Measurements from ENCODE around the gene BDKRB1. TPM values are rescaled to one million over a fixed set of nuclear protein-coding genes. Genes with fewer than 3 reads are reported as not detected.

BDKRB1 gene
- total RNA-seq, 1 donor from 2014 or later: not detected

- ATAC-seq (no peak), DNase-seq (ENCODE audit: missing footprints) (no peak)
- intact Hi-C loops (cut with DNase I): no loop called here
Observed at GRCh38 chr14:96272777-96273473, 16.9 kb downstream of the BDKRB1 start.

DNA sequence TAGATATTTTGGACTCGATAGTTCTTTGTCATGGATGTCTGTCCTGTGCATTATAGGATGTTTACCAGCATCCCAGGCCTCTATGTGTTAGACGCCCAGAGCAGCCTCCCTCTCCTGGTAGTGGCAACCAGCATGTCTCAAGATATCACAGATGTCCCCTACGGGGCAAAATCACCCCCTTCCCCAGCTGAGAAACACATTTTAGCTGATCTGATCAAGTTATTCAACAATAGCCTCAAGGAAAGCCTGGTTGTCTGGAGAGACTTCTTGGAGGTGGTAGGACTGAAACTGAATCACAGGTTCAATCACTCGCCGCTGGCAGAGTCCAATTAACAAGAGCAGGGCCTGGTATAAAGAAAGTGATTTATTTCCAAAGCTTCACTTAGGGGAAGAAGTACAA is 17.6 kb downstream of the BDKRB1 start:
- ATAC-seq: no peak
- DNase-seq (ENCODE audit: missing footprints): no peak
- intact Hi-C loops (cut with DNase I): no loop called here

DNA sequence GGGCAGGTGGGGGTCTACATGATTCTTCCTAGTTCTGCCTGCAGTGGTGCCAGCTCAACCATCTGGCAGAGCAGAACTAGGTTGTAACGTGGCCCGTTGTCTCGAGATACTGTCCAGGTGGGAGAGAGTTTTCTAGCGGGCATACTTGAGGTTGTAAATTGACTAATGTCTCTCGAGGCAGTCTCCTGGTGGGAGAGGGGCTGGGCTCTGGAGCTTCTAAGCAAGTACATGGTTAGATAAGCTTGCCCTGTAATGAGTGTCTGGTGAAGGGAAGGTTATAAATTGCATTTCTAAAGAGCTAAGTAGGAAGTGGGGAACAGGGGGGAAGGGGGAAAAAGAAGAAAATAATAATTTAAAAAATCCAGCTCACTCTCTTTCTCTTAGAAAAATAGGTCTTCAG is 18.1 kb downstream of the BDKRB1 start:
- intact Hi-C loops (cut with DNase I): no loop called here
- ATAC-seq (no peak), DNase-seq (ENCODE audit: missing footprints) (no peak)

DNA sequence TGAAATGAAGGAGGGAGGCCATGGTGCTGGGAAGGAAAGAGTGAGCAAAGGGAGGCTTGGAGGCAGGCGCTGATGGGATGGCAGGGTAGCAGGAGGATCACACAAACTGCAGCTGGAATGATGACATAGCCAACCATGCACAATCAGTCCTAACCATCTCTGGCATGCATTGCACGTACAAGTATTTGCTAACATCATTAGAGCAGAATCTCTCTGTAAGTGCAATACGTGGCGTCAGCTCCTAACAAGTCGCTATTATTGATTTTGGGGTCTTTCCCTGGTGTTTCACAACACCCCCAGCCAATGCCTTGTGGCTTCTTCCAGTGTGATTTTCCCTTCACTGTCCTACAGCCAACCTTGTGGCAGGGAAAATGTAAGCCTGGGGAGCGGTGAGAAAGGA is 18.5 kb downstream of the BDKRB1 start:
- DNase-seq (ENCODE audit: missing footprints): no peak
- no peak for ATAC-seq
- intact Hi-C loops (cut with DNase I): no loop called here

- DNase-seq (ENCODE audit: missing footprints) (peak; percentile 79), ATAC-seq (peak; percentile 38)
- intact Hi-C loops (cut with DNase I): loop anchor here (1.0 to 5.0 kb wide), 3 partner anchors 175 to 713 kb away; no protein-coding TSS in a partner anchor
Observed at GRCh38 chr14:96275177-96276112, 19.4 kb downstream of the BDKRB1 start.

GRCh38 chr14:96277890-96278289 is 21.9 kb downstream of the BDKRB1 start:
- no peak for ATAC-seq

DNA sequence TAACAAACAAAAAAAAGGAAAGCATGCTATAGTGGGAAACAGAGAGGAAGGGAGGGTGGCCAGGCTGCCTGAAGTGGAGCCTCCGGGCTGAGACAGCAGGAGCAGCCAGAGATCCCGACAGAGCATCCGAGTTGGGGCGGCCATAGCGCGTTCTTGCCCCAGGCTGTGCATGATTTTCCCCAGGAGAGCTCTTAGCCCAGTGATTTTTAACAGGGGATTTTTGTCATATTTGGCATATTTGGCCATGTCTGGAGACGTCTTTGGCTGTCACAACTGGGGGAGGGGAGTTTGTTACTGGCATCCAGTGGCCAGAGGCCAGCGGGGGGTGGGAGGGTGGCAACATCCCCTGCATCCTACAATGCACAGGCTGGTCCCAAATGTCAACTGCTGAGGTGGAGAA is 23.6 kb downstream of the BDKRB1 start:
- DNase-seq (ENCODE audit: missing footprints): no peak
- no peak for ATAC-seq
- intact Hi-C loops (cut with DNase I): loop anchor here (5.0 kb wide), 2 partner anchors 282 to 717 kb away; no protein-coding TSS in a partner anchor

More at GRCh38 chr14:96277890-96278289, 21.9 kb downstream of the BDKRB1 start:
- intact Hi-C loops (cut with DNase I): loop anchor here (5.0 kb wide), 2 partner anchors 281 to 716 kb away; no protein-coding TSS in a partner anchor
- no peak for DNase-seq (ENCODE audit: missing footprints)

- no peak for ATAC-seq
- intact Hi-C loops (cut with DNase I): no loop called here
- no peak for DNase-seq (ENCODE audit: missing footprints)
Observed at GRCh38 chr14:96280104-96280503, 24.1 kb downstream of the BDKRB1 start.

DNA sequence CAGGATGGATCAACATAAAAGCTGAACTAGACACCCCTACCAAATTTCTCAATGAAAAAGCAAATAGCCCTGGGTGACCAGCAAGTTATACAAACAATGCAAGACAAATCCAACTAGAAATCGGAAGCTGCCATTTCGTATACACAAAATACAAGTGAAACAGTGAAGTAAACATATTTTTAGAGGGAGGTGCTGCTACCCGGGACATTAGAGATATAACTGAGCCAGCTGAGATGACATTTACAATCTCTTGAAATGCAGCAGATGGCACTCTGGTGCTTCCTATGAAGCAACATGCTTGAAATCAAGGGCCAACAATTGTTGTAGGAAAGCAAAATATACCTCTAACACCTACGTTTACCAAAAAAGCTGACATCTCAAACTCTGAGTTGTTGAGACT is 25.5 kb downstream of the BDKRB1 start:
- intact Hi-C loops (cut with DNase I): no loop called here
- ATAC-seq (no peak), DNase-seq (ENCODE audit: missing footprints) (no peak)

- no peak for ATAC-seq
- intact Hi-C loops (cut with DNase I): no loop called here
Observed at GRCh38 chr14:96284008-96284407, 28.0 kb downstream of the BDKRB1 start.

GRCh38 chr14:96284430-96284829 is 28.4 kb downstream of the BDKRB1 start:
- no peak for ATAC-seq
- intact Hi-C loops (cut with DNase I): no loop called here
- DNase-seq (ENCODE audit: missing footprints): no peak

More at GRCh38 chr14:96284008-96284407, 28.0 kb downstream of the BDKRB1 start:
- DNase-seq (ENCODE audit: missing footprints): no peak

DNA sequence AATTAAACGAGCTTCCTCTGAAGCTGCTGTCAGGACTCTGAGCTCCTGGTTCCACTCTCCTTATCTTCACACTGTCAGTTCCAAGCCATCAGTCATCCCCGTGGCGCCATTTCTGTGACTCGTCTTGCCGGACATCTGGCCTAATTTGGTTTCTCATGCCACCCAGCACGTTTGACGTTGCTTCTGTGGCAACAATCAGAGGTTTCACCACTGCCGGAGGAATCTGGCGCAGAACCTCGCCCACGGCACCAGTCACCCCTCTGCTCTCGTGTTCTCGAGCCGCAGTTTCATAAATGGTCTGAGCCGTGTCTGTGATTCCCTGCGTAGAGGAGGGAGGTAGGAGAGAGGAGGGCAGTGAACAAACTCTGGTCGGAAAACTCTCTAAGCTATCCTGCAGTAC is 29.7 kb downstream of the BDKRB1 start:
- DNase-seq (ENCODE audit: missing footprints) (no peak), ATAC-seq (peak; percentile 65)
- intact Hi-C loops (cut with DNase I): no loop called here

DNA sequence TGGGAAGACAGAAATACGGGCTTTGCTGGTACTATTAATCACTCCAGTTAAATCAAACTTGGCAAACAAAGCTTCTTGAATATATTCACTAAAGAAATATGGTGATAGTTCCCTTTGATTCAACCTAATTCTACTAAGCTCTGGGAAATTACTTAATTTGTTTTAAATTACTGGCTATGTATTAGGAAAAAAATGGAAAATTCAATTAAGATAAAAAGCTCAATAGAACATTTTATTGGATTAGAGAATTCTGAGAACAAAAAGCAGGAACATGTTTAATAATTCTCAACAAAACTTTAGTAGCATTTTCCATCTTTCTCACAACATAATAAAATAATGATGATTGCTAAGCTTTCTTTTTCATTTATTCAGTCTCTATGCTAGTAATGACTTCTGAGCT is 30.2 kb downstream of the BDKRB1 start:
- no peak for ATAC-seq
- intact Hi-C loops (cut with DNase I): no loop called here
- DNase-seq (ENCODE audit: missing footprints): no peak

DNA sequence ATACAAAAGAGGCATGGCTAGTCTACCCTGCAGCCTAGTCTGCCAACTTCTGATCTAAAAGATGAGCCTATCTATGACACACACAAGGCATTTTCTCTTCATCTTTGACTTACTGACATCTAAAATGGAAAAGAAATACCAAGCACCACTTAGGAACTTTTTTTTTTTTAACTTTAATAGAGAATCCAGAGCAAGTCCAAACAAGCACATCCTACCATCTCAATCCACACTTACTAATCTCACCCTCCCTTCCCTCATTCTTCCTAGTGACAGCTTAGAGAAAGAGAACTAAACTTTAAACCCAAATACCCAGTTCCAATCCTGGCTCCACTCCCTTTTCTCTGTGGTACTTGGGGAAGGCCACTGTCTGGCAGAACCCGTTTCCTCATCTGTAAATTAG is 31.8 kb downstream of the BDKRB1 start:
- no peak for ATAC-seq
- no peak for DNase-seq (ENCODE audit: missing footprints)
- intact Hi-C loops (cut with DNase I): no loop called here

DNA sequence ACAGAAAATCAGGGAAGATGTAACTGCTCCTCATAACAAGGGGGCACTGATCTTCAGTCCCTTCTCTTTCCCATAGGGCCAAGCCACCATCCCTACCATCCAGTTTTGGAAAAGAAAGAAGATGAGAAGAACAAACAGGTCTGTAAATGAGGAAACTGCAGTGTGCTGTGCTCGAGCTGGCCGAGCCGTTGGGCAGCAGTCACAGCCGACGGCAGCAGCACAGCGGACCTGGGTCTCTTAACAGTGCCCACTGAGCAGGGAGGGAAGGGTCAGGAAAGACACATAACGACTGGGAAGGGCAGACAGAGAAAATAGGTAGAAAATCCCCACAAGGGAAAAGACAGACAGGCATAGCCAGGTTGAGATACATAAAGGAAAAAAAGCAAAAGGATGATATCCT is 38.2 kb downstream of the BDKRB1 start:
- no peak for ATAC-seq
- DNase-seq (ENCODE audit: missing footprints): no peak
- intact Hi-C loops (cut with DNase I): no loop called here

GRCh38 chr14:96297000-96297399 is 41.0 kb downstream of the BDKRB1 start:
- ATAC-seq (no peak), DNase-seq (ENCODE audit: missing footprints) (no peak)
- intact Hi-C loops (cut with DNase I): no loop called here

- intact Hi-C loops (cut with DNase I): loop anchor here (1.0 kb wide), 1 partner anchor 127 kb away; no protein-coding TSS in a partner anchor
- ATAC-seq: no peak
- no peak for DNase-seq (ENCODE audit: missing footprints)
Observed at GRCh38 chr14:96297997-96298515, 42.0 kb downstream of the BDKRB1 start.

GRCh38 chr14:96299441-96299840 is 43.4 kb downstream of the BDKRB1 start:
- intact Hi-C loops (cut with DNase I): no loop called here
- no peak for DNase-seq (ENCODE audit: missing footprints)
- no peak for ATAC-seq

GRCh38 chr14:96303981-96304380 is 48.0 kb downstream of the BDKRB1 start:
- DNase-seq (ENCODE audit: missing footprints): no peak
- no peak for ATAC-seq
- intact Hi-C loops (cut with DNase I): no loop called here

- no peak for DNase-seq (ENCODE audit: missing footprints)
- intact Hi-C loops (cut with DNase I): no loop called here
- no peak for ATAC-seq
Observed at GRCh38 chr14:96304956-96305355, 48.9 kb downstream of the BDKRB1 start.
